ENCODE data around the gene DUSP6. TPM values are rescaled to one million over a fixed set of nuclear protein-coding genes. Genes with fewer than 3 reads are reported as not detected.

The DUSP6 gene
- polyA plus RNA-seq, 2 of the 4 experiments (the other 2 are of a cell fraction), result 3.8 to 27.0 TPM

DNA sequence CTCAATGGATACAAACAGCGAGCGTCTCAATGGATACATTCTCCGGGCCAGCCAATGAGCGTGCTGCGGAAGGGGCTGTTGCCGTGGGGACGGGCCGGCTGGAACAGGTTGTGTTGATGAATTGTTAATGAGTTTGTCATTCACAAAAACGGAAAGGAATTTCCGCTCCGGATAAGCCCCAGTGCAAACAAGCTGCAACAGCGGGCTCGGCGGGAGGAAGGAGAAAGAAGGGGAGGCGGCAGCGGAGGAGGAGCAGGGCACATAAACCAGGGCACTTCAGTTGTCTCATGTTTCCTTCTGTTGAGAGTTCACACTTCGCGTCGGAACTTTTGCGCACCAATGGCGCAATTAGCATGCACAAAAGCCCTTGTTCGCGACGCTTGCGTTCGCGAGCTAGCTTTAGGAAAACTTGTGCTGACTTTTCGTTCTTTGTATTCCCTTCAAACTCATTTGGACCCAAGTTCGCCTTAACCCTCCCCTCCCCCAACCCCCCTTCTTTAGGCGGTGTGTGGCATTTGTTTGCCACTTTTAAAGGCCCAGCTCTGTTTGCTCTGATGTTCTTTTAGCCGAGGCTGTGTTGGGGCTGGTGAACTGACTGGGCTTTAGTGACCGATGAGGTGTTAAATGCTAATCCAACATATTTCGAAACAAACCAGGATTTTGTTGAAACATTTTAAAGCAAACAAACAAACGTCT, at the start of gene DUSP6 (continued):
- peak in 1 of 2 experiments; percentile 39; a peak in 1 of 5 replicates for TF ChIP-seq EP300 (IDR thresholded peaks at IDR 0.05)
- TF ChIP-seq RNF2 (IDR thresholded peaks at IDR 0.05; ENCODE audit: borderline replicate concordance, low read depth), result no peak
- TF ChIP-seq JUNB (IDR thresholded peaks at IDR 0.05), result peak; percentile 52; the same call in 1 of the 2 replicates
- TF ChIP-seq CBX8 (IDR thresholded peaks at IDR 0.05), result no peak
- TF ChIP-seq CHD2 (IDR thresholded peaks at IDR 0.05; ENCODE audit: low read length, partially characterized antibody), result no peak
- TF ChIP-seq, protein P1, sequence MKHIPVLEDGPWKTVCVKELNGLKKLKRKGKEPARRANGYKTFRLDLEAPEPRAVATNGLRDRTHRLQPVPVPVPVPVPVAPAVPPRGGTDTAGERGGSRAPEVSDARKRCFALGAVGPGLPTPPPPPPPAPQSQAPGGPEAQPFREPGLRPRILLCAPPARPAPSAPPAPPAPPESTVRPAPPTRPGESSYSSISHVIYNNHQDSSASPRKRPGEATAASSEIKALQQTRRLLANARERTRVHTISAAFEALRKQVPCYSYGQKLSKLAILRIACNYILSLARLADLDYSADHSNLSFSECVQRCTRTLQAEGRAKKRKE (CRISPR knock-in tag; IDR thresholded peaks at IDR 0.05; ENCODE audit: low read depth), result no peak
- no peak for TF ChIP-seq NFE2L2 (conservative IDR thresholded peaks at IDR 0.05; ENCODE audit: low read length)
- no peak for TF ChIP-seq FOXS1 (CRISPR knock-in tag; IDR thresholded peaks at IDR 0.05)
- peak in 1 of 2 experiments; percentile 57; a peak in 3 of 4 replicates for TF ChIP-seq CEBPB (IDR thresholded peaks at IDR 0.05)
- TF ChIP-seq CBX2 (IDR thresholded peaks at IDR 0.05; ENCODE audit: borderline replicate concordance, low read depth), result no peak
- TF ChIP-seq RFX5 (IDR thresholded peaks at IDR 0.05), result peak; percentile 91
- TF ChIP-seq SREBF2 (IDR thresholded peaks at IDR 0.05), result no peak
- peak; percentile 37 for TF ChIP-seq POLR2A (IDR thresholded peaks at IDR 0.05; ENCODE audit: low read length)
- peak; percentile 71 to 74; a peak in 4 of 5 replicates for TF ChIP-seq JUN (IDR thresholded peaks at IDR 0.05)
- TF ChIP-seq ZC3H11A (IDR thresholded peaks at IDR 0.05), result no peak
- TF ChIP-seq TFCP2L1 (CRISPR knock-in tag; IDR thresholded peaks at IDR 0.05), result no peak
- no peak for TF ChIP-seq MYC (IDR thresholded peaks at IDR 0.05; ENCODE audit: borderline replicate concordance, low read length)
- TF ChIP-seq SMC3 (IDR thresholded peaks at IDR 0.05), result peak; percentile 30; the same call in 2 of the 3 replicates
- no peak for TF ChIP-seq HEYL (CRISPR knock-in tag; IDR thresholded peaks at IDR 0.05)
- no peak for TF ChIP-seq ZFP36 (IDR thresholded peaks at IDR 0.05; ENCODE audit: borderline replicate concordance, partially characterized antibody)
- 0 out of 2 replicates have a peak, but pooled peaks have one; percentile 16 for TF ChIP-seq ZSCAN20 (CRISPR knock-in tag; IDR thresholded peaks at IDR 0.05)
- TF ChIP-seq, protein P2, sequence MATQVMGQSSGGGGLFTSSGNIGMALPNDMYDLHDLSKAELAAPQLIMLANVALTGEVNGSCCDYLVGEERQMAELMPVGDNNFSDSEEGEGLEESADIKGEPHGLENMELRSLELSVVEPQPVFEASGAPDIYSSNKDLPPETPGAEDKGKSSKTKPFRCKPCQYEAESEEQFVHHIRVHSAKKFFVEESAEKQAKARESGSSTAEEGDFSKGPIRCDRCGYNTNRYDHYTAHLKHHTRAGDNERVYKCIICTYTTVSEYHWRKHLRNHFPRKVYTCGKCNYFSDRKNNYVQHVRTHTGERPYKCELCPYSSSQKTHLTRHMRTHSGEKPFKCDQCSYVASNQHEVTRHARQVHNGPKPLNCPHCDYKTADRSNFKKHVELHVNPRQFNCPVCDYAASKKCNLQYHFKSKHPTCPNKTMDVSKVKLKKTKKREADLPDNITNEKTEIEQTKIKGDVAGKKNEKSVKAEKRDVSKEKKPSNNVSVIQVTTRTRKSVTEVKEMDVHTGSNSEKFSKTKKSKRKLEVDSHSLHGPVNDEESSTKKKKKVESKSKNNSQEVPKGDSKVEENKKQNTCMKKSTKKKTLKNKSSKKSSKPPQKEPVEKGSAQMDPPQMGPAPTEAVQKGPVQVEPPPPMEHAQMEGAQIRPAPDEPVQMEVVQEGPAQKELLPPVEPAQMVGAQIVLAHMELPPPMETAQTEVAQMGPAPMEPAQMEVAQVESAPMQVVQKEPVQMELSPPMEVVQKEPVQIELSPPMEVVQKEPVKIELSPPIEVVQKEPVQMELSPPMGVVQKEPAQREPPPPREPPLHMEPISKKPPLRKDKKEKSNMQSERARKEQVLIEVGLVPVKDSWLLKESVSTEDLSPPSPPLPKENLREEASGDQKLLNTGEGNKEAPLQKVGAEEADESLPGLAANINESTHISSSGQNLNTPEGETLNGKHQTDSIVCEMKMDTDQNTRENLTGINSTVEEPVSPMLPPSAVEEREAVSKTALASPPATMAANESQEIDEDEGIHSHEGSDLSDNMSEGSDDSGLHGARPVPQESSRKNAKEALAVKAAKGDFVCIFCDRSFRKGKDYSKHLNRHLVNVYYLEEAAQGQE (IDR thresholded peaks at IDR 0.05), result no peak
- TF ChIP-seq RAD21 (conservative IDR thresholded peaks at IDR 0.05 in 1 of 2, IDR thresholded peaks at IDR 0.05 in 1 of 2), result peak in 1 of 2 experiments; percentile 17; a peak in 1 of 5 replicates
- TF ChIP-seq, protein P3, sequence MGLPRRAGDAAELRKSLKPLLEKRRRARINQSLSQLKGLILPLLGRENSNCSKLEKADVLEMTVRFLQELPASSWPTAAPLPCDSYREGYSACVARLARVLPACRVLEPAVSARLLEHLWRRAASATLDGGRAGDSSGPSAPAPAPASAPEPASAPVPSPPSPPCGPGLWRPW (IDR thresholded peaks at IDR 0.05), result no peak
- TF ChIP-seq HOXB5 (CRISPR knock-in tag; IDR thresholded peaks at IDR 0.05), result no peak
- TF ChIP-seq, protein P4, sequence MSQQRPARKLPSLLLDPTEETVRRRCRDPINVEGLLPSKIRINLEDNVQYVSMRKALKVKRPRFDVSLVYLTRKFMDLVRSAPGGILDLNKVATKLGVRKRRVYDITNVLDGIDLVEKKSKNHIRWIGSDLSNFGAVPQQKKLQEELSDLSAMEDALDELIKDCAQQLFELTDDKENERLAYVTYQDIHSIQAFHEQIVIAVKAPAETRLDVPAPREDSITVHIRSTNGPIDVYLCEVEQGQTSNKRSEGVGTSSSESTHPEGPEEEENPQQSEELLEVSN (IDR thresholded peaks at IDR 0.05; ENCODE audit: borderline replicate concordance, low read depth), result peak; percentile 78
- TF ChIP-seq KDM1A (IDR thresholded peaks at IDR 0.05; ENCODE audit: low read depth), result no peak
